ENCODE measurements around the gene NUDT15.

The NUDT15 gene

DNA sequence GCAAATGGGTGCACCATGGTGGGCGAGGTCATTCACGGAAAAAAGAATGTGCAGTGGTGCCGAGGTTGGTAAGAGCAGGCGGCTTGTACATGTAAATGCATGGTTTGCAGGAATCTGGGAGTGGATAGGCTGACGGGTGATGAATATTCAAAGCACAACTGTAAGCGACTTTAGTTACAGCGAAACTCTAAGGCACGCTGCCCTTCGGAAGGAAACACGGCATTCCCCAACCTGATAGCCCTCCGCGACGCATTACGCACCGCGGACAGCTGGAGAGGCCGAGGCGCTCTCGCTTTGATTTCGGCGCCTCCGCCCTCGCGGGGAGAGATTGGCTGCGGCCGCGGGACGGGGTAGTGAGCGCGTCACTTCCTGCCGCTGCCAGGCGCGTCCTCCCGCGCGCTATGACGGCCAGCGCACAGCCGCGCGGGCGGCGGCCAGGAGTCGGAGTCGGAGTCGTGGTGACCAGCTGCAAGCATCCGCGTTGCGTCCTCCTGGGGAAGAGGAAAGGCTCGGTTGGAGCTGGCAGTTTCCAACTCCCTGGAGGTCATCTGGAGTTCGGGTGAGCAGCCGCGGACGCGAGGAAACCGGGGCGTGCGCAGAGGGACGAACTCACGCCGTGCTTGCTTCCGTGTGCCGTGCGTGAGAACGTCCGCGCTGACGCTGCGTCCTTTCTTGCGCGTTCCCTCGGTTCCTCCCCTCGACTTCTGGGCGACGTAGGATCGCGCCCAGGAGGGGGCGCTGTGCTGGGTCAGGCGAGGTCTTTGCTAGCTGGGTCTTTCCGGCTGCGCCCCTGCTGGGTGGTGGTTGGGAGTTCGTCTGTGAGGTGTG is at the start of gene NUDT15:
Gene NUDT15, plus strand, starts transcription at position 381 of the 828 bp plus-strand sequence. Its CDS starts 21 bp downstream, at position 402.
- peak; percentile 96 for DNase-seq

DNA sequence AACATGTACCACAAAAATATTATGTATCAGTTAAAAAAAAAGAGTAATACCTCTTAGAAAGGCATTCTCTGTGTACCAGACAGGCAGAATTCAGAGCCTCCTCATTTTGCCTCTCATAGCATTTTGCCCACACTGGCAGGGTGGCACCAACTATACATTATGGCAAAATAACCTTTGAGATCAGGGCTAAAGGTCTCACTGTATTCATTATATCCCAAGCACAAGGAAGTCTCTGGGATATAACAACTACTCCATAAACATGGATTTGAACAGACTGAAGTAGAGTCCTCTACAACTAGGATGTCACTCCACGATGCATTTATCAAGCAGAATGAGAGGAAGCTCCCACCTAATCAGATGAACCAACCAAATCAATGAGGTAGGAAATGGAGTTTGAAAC is 47.1 kb upstream of the NUDT15 start:
- no peak for DNase-seq

DNA sequence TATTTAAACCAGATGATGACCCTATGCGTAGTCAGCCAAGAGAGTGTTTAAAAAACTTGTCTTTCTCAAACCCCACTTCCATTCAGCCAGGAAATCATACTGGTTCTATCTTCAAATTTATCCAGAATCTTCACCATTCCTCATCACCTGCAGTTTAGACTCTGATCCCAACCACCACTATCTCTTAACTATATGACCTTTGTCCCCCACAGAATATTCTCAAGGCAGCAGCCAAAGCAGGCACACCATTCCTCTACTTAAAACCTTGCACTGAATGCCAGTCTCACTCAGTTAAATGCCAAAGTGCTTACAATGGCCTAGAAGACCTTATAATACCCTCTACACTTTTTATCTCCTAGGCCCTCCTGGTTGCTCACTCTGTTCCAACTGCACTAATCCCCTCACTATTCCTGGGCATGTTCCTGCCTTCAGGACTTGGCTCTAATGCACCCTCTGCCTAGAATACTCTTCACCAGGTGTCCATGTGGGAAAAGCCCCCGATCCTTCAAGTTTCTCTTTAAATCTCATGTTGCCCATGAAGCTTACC is 46.5 kb upstream of the NUDT15 start:
- no peak for DNase-seq

- DNase-seq, result no peak
These were observed 45.7 kb upstream of the NUDT15 start for GRCh38 chr13:47991859-47992258.

GRCh38 chr13:47997384-47997783 is 40.1 kb upstream of the NUDT15 start:
- no peak for DNase-seq

- no peak for DNase-seq
These were observed 37.6 kb upstream of the NUDT15 start for GRCh38 chr13:47999973-48000372.

DNA sequence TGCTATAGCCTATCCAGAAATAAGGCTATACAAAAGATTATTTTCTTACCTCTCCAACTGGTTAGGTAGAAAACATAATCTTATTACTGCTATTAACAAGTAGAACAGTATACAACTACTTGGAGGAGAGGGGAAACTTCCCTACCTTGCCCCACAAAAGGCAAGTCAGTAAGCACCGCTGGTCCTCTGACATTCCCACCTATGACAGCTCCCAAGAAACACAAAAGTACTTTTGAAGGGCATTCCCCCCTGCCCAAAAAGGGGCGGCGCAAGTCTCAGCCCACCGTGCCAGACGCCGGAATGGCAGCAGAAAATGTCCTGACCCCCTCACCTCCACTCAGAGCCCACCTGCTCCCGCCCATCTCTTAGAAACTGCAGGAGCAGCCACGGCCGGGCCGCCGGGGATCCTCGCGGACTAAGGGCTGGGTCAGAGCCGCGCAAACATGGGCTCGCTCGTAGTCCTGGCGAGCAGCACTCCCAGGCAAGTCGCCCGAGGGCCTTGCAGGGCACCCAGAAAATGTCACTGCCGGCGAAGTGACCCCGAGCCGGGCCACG is 36.9 kb upstream of the NUDT15 start:
- DNase-seq, result no peak

- peak; percentile 94 to 95 for DNase-seq
These were observed 36.2 kb upstream of the NUDT15 start, which contains the start of gene SUCLA2 for GRCh38 chr13:48001114-48001881. Gene SUCLA2 (minus strand): TSS chr13:48001273. CDS start chr13:48001269, 4 bp downstream.

DNA sequence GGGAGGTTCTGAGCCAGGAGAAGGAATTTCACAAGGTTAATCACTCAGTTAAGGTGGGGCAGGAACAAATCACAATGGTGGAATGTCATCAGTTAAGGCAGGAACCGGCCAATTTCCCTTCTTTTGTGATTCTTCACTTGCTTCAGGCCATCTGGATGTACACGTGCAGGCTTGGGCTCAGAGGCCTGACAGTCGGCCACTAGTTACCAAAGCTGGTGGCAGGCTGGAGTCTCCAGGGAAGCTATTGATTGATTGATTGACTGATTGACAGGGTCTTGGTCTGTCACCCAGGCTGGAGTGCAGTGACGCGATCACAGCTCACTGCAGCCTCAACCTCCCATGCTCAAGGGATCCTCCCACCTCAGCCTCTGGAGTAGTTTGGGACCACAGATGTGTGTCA is 35.5 kb upstream of the NUDT15 start:
- peak; percentile 18 to 20 for DNase-seq

DNA sequence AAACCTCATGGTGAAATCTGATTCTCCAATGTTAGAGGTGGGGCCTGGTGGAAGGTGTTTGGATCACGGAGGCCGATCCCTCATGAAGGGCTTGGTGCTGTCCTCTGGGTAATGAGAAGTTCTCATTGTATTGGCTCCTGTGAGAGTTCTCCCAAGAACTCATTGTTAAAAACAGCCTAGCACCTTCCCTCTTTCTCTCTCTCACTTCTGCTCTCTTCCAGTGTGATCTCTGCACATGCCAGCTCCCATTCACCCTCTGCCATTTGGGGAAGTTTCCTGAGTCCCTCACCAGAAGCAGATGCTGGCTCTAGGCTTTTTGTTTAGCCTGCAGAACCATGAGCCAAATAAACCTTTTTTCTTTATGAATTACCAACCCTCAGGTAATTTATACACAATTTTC is 33.3 kb upstream of the NUDT15 start:
- no peak for DNase-seq

DNA sequence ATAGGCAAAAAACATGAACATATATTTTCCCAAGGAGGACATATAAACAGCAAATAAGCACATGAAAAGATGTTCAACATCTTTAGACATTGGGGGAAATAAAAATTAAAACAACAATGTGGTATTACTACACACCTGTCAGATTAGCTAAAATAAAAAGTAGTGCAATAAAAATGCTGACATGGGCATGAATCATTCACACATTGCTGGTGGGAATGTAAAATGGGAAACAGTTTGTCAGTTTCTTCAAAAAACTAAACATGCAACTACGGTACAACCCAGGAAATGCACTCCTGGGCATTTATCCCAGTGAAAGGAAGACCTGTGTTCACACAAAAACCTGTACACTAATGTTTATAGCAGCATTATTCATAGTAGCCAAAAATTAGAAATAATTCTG is 31.1 kb upstream of the NUDT15 start:
- no peak for DNase-seq

DNA sequence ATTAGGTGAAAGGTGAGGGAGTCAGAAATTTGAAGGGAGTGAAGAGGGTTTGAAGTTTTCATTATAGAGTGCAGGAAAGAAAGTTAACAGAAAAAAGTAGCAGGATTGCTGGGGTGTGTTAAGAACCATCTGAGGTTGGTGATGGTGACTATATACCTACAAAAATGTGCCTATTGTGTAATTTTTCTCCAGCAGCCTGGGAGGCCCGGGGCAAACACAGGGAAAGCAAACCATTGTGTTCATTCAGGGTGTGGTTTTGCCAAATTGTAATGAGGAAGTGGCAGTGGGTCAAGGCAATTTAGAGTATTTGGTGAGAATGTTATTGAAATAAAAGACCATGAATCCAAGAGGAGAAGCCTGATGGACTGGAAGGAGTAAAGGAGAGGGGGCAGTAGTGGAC is 28.2 kb upstream of the NUDT15 start:
- DNase-seq, result no peak

- DNase-seq, result no peak
These were observed 26.8 kb upstream of the NUDT15 start for GRCh38 chr13:48010698-48011097.

GRCh38 chr13:48012668-48013067 is 24.9 kb upstream of the NUDT15 start:
- no peak for DNase-seq

- DNase-seq, result no peak
These were observed 23.2 kb upstream of the NUDT15 start for GRCh38 chr13:48014359-48014758.

DNA sequence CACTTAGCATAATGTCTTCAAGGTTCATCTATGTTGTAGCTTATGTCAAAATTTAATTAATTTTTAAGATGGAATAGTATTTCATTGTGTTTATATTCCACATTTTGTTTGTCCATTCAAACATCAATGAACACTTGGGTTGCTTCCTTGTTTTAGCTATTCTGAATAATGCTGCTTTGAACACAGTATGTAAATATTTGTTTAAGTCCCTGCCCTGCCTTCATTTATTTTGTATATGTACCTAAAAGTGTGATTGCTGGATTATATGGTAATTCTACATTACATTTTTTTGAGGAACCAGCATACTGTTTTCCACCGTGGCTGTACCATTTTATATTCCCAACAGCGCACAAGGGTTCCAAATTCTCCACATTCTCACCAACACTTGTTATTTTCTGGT is 18.9 kb upstream of the NUDT15 start:
- DNase-seq, result no peak

DNA sequence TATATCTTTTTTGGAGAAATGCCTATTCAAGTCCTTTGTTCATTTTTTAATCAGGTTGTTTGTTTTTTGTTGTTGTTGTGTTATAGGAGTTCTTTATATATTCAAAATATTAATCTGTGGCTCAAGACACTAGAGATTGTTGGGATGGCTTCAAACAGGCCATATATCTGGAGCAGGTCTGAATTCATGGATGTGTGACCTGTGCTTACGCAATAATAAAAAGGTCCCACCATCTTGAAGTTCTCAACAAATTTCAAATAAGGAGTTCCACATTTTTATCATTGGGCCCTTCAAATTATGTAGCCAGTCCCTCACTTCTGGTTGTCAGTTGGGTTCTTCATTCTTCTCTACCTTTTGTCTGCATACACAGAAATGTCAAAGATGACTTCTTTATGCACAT is 17.7 kb upstream of the NUDT15 start:
- DNase-seq, result no peak

GRCh38 chr13:48028066-48028465 is 9.5 kb upstream of the NUDT15 start:
- no peak for DNase-seq

DNA sequence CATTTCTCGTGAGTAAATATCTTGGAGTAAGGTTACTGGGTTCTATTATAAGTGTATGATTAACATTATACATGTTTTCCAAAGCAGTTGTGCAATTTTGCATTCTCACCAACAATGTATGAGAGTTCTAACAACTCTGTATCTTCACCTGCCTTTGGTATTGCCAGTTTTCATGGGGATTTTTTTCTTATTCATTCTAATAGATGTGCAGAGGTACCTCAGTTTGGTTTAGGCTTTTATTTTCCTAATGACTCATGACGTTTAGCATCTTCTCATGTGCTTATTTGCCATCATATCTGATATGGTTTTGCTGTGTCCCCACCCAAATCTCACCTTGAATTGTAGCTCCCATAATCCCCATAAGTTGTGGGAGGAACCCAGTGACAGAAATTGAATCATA is 7.7 kb upstream of the NUDT15 start:
- no peak for DNase-seq

DNA sequence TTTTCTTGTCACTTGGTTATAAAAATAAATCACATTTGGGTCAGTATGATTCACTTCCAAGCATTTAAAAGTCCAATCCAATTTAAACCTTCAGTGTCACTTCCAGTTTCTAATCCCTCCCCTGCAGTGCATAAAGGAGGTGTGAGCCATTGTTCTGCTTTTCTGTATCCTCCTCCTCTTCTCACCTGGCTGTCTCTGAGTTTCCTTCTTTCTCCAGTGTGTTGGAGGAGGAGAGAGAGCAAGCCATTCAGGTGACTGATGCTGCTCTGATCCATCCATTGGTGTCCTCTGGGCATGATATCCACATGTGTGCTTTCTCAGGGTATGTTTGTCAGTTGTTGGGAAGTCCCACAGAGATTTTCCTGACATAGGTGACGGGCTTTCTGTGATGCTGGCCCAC is 1.2 kb downstream of the NUDT15 start:
- no peak for DNase-seq

- DNase-seq, result no peak
These were observed 2.5 kb downstream of the NUDT15 start for GRCh38 chr13:48040049-48040448.

- no peak for DNase-seq
These were observed 3.4 kb downstream of the NUDT15 start for GRCh38 chr13:48040896-48041295.

DNA sequence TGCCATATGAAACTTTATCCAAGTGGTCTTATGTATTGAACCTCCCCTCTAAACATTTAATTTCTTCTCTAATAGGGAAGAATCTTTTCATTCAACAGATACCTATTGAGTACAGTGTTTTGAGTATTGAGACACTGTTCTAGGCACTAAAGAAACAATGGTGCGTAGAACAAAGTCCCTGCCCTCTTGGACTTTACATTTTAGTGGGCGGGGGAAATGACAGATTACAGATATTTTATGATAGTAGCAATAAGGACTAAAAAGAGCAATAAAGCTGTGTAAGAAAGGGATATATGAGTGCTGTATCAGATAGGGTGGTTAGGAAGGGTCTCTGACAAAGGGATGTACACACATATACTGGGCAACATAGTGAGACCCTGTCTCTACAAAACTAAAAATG is 5.4 kb downstream of the NUDT15 start:
- no peak for DNase-seq
